Measurements from ENCODE around the gene ALDOB.

ALDOB gene

GRCh38 chr9:101383361-101383760 is 52.2 kb downstream of the ALDOB start:
- no peak for DNase-seq (ENCODE audit: low read depth)

- DNase-seq (ENCODE audit: low read depth), result no peak
Measured at GRCh38 chr9:101381833-101382342, 53.7 kb downstream of the ALDOB start.

- DNase-seq (ENCODE audit: low read depth), result no peak
Measured at GRCh38 chr9:101381118-101381517, 54.5 kb downstream of the ALDOB start.

- no peak for DNase-seq (ENCODE audit: low read depth)
Measured at GRCh38 chr9:101380295-101380694, 55.3 kb downstream of the ALDOB start.

- DNase-seq (ENCODE audit: low read depth), result no peak
Measured at GRCh38 chr9:101376111-101376848, 59.3 kb downstream of the ALDOB start.

GRCh38 chr9:101375546-101375945 is 60.0 kb downstream of the ALDOB start:
- no peak for DNase-seq (ENCODE audit: low read depth)

- no peak for DNase-seq (ENCODE audit: low read depth)
Measured at GRCh38 chr9:101372327-101373118, 63.1 kb downstream of the ALDOB start.

- DNase-seq (ENCODE audit: low read depth), result no peak
Measured at GRCh38 chr9:101371813-101372212, 63.8 kb downstream of the ALDOB start.
